Dermis microvascular lymphatic vessel endothelial cell (primary cell): ENCODE data around the gene XRCC2. TPM values are rescaled to one million over a fixed set of nuclear protein-coding genes. Genes with fewer than 3 reads are reported as not detected.
"Not testable (repeated sequence)": the region's sequence is repeated elsewhere in the genome, so short reads cannot be mapped to it uniquely, and the experiment has no call there.

ENCODE experiments used
- DNase-seq, 2 donors: peaks; one replicate each; pipeline versions ENCODE4 v3.0.0 to v3.0.0-alpha.2; 2010; ENCODE audit warnings: low read depth in 2 of 2
- total RNA-seq: library from RNA; depleted of rRNA; stranded (reverse); fragments of >200 nt; gene quantifications from 2 replicates; pipeline ENCODE4 v1.2.1, GENCODE V29; 2014

XRCC2 gene
- total RNA-seq, 1 donor from 2014 or later: 3.7 TPM

- peak; percentile 72 to 75 for DNase-seq
These were observed 11.3 kb downstream of the XRCC2 start for GRCh38 chr7:152664636-152665035.

GRCh38 chr7:152663931-152664330 is 12.0 kb downstream of the XRCC2 start:
- DNase-seq: peak; percentile 86 to 96

GRCh38 chr7:152663148-152663740 is 12.7 kb downstream of the XRCC2 start:
- DNase-seq: no peak

- no peak for DNase-seq
These were observed 14.5 kb downstream of the XRCC2 start for GRCh38 chr7:152661479-152661878.

- DNase-seq: no peak
These were observed 15.9 kb downstream of the XRCC2 start for GRCh38 chr7:152660021-152660420.

- no peak for DNase-seq
These were observed 21.0 kb downstream of the XRCC2 start for GRCh38 chr7:152654971-152655370.

- DNase-seq: no peak
These were observed 26.7 kb downstream of the XRCC2 start for GRCh38 chr7:152649220-152649619.

GRCh38 chr7:152647009-152647408 is 28.9 kb downstream of the XRCC2 start:
- no peak for DNase-seq

- not testable (repeated sequence) for DNase-seq
These were observed 29.4 kb downstream of the XRCC2 start for GRCh38 chr7:152646579-152646978.

GRCh38 chr7:152643979-152644559 is 31.9 kb downstream of the XRCC2 start:
- DNase-seq: no peak

GRCh38 chr7:152641384-152641783 is 34.6 kb downstream of the XRCC2 start:
- no peak for DNase-seq

GRCh38 chr7:152640829-152641228 is 35.1 kb downstream of the XRCC2 start:
- no peak for DNase-seq

GRCh38 chr7:152637920-152638580 is 37.9 kb downstream of the XRCC2 start:
- no peak for DNase-seq

- DNase-seq: no peak
These were observed 38.8 kb downstream of the XRCC2 start for GRCh38 chr7:152637161-152637560.

- DNase-seq: no peak
These were observed 39.5 kb downstream of the XRCC2 start for GRCh38 chr7:152636441-152636840.

- DNase-seq: no peak
These were observed 42.4 kb downstream of the XRCC2 start for GRCh38 chr7:152633504-152633903.

GRCh38 chr7:152633072-152633471 is 42.9 kb downstream of the XRCC2 start:
- DNase-seq: no peak

- DNase-seq: not testable (repeated sequence)
These were observed 47.2 kb downstream of the XRCC2 start for GRCh38 chr7:152628772-152629171.

- no peak for DNase-seq
These were observed 51.7 kb downstream of the XRCC2 start for GRCh38 chr7:152624228-152624627.

- no peak for DNase-seq
These were observed 54.5 kb downstream of the XRCC2 start for GRCh38 chr7:152621426-152621825.

- DNase-seq: no peak
These were observed 56.8 kb downstream of the XRCC2 start for GRCh38 chr7:152619027-152619739.

- no peak for DNase-seq
These were observed 57.5 kb downstream of the XRCC2 start for GRCh38 chr7:152618427-152618826.
